Cardiac fibroblast (primary cell): ENCODE results near the gene MYL6B.

Experiments
- DNase-seq, 2 donors: peaks; one replicate each; pipeline versions ENCODE4 v3.0.0 to v3.0.0-alpha.2; 2010; ENCODE audit warnings: low read depth in 2 of 2
- H3K4me3 ChIP-seq, 2 donors: replicated peaks in 1 of 2; 1 replicate in 1 of 2; 2 replicates in 1 of 2; pipeline ENCODE4 v1.5.1; 2011; ENCODE audit warnings: low read depth in 2 of 2, low read length in 2 of 2, mild to moderate bottlenecking in 2 of 2, moderate library complexity in 1 of 2
- TF ChIP-seq, protein P1 (sequence below): IDR thresholded peaks from one replicate; pipeline ENCODE4 v1.5.1; 2011; ENCODE audit warnings: low read depth, mild to moderate bottlenecking, low read length, inconsistent platforms

Gene MYL6B

GRCh38 chr12:56162468-56163290 is 10.3 kb downstream of the MYL6B start:
- H3K4me3 ChIP-seq, result no peak overlapping the region
- TF ChIP-seq, protein P1, sequence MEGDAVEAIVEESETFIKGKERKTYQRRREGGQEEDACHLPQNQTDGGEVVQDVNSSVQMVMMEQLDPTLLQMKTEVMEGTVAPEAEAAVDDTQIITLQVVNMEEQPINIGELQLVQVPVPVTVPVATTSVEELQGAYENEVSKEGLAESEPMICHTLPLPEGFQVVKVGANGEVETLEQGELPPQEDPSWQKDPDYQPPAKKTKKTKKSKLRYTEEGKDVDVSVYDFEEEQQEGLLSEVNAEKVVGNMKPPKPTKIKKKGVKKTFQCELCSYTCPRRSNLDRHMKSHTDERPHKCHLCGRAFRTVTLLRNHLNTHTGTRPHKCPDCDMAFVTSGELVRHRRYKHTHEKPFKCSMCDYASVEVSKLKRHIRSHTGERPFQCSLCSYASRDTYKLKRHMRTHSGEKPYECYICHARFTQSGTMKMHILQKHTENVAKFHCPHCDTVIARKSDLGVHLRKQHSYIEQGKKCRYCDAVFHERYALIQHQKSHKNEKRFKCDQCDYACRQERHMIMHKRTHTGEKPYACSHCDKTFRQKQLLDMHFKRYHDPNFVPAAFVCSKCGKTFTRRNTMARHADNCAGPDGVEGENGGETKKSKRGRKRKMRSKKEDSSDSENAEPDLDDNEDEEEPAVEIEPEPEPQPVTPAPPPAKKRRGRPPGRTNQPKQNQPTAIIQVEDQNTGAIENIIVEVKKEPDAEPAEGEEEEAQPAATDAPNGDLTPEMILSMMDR, result no peak
- DNase-seq, result peak in 1 of 2 donors; percentile 37

DNA sequence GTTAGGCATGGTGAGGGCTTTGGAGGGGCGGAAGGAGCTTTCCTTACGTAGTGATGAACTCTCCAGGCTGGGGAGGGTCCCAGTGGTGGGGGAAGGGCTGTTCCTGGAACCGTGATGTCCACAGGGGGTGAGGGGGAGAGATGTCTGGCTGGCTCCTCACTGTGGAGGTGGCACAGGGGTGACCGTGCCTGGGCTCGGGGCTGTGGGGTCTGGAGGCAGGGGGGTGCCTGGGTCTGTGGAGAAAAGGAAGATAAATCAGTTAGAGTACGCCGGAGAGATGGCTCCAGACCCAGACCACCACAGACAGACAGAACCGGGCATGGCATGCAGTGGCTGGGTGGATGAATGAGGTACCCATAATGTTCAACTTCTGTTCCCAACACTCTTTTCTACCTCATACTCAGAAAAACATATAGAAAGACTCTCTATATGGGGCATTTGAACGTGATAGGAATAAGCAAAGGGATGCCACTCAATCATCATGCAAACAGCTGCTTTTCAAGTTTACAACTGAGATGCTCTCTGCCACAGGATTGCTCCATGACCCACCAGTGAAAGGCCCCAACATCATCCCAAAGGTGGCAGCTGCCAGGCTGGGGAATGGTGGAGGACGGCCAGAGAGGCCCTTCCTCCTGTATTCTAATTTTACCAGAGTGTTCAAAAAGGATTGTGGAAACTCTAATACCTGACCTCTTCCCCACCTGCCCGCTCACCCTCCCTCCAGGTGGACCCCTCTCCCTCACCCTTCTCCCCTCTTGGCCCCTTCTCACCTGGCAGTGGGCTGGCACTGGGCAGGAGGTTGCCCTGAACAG is 11.4 kb downstream of the MYL6B start:
- TF ChIP-seq, protein P1, result no peak
- DNase-seq, result peak; percentile 16 to 28
- no peak overlapping the region for H3K4me3 ChIP-seq

GRCh38 chr12:56164345-56164729 is 11.9 kb downstream of the MYL6B start:
- TF ChIP-seq, protein P1, result no peak
- no peak overlapping the region for H3K4me3 ChIP-seq
- DNase-seq, result peak in 1 of 2 donors; percentile 15

GRCh38 chr12:56165369-56165768 is 13.0 kb downstream of the MYL6B start:
- peak in 1 of 2 donors; percentile 25 for DNase-seq
- TF ChIP-seq, protein P1, result no peak
- no peak overlapping the region for H3K4me3 ChIP-seq

GRCh38 chr12:56169229-56169759 is 16.9 kb downstream of the MYL6B start:
- DNase-seq, result no peak
- TF ChIP-seq, protein P1, result no peak
- H3K4me3 ChIP-seq, result no peak overlapping the region

DNA sequence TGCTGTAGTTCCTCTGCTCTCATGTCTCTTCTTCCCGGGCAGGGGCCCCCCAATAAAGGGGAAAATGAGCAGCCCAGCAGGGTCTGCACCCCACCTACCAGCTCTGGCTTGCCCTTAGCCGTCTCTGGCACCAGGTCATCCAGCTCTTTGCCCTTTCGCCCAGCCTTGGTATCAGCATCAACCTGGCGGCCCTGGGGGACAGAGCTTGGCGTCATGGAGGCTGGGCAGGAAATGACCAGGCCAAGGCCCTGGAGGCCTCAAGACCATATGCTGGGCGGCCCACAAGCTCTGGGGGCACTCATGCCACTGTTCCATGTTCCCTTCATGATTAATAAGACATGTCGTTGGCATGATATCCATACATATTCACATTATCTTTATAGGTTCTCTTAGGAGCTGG is 20.5 kb downstream of the MYL6B start:
- no peak overlapping the region for H3K4me3 ChIP-seq
- DNase-seq, result no peak
- TF ChIP-seq, protein P1, result no peak
